Smooth muscle cell of the coronary artery (primary cell): ENCODE results near the gene CWH43. TPM values are rescaled to one million over a fixed set of nuclear protein-coding genes. Genes with fewer than 3 reads are reported as not detected.

Experiments used
- total RNA-seq: library from RNA; depleted of rRNA; stranded (reverse); fragments of >200 nt; gene quantifications from 2 replicates; pipeline ENCODE4 v1.2.3, GENCODE V29; 2014; ENCODE audit warnings: low replicate concordance

The CWH43 gene
- total RNA-seq: not detected in 2 replicates

DNA sequence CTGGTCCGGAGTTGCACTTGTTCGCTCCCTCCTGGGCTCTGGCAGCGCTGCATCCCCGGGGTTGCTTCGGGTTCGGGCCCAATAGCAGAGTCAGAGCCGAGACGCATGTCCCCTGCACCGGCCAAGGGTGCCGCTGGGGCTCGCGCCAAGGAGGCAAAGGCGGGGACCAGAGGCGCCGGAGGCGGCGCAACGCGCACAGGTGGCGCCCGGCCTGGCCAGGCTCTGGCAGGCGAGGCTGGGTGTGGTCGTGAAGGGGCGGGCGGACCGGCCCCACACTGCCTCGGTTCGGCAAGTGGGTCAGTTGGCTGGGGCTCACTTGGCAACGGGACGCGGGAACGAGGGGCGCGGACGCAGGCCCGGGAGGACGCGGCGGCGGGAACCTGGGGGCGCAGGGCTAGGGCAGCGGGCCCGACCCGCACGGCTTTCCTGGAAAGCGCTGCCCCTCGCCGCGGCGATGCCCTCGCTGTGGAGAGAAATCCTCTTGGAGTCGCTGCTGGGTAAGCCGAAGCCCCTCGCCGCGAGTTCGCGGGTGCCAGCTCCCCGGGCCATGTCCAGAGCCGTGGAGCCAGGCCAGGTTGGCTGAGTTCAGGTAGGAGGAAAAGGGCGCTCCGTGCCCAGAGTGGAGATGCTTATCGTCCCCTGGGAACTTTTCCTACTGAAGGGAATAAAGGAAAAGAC, at the start of gene CWH43:
Gene CWH43, plus strand, starts transcription at position 300 of the 678 bp plus-strand sequence. Its CDS starts 155 bp downstream, at position 455.

Other genes with a start within 250 kb of the CWH43 start
- 27.7 and 56.2 TPM in 2 replicates for gene FRYL, start 206.0 kb upstream of the CWH43 start, total RNA-seq
- 74.2 and 76.6 TPM in 2 replicates for gene OCIAD1, start 155.2 kb upstream of the CWH43 start, total RNA-seq
- gene OCIAD2, start 79.5 kb upstream of the CWH43 start, total RNA-seq: 21.9 and 225 TPM in 2 replicates